Psoas muscle (tissue), 8 donors: Measurements from ENCODE around the gene ZRANB1. TPM values are rescaled to one million over a fixed set of nuclear protein-coding genes. Genes with fewer than 3 reads are reported as not detected.

Experiments
- ATAC-seq, 4 donors: fragments of 200-7000 bp; cut with Tn5 transposase; one replicate each; pipeline ENCODE4 v1.9.1; 2020; ENCODE audit warnings: moderate library complexity in 3 of 4, mild to moderate bottlenecking in 2 of 4
- DNase-seq, 2 donors: peaks; one replicate each; pipeline ENCODE4 v3.0.0-alpha.2; 2020
- H3K27ac ChIP-seq: fragments of 200-600 bp; one replicate; pipeline ENCODE4 v1.8.0; 2022
- H3K27me3 ChIP-seq, 3 donors: fragments of 200-600 bp in 1 of 3; one replicate each; pipeline versions ENCODE4 v1.6.1 to v1.8.0; 2013 to 2022; ENCODE audit warnings: low read length in 2 of 3, mild to moderate bottlenecking in 2 of 3, moderate library complexity in 1 of 3; ENCODE audit not compliant: insufficient read depth in 3 of 3
- H3K36me3 ChIP-seq, 2 donors: fragments of 200-600 bp in 1 of 2; one replicate each; pipeline versions ENCODE4 v1.6.1 to v1.8.0; 2013 to 2022; ENCODE audit warnings: low read depth in 1 of 2, mild to moderate bottlenecking in 1 of 2, moderate library complexity in 1 of 2; ENCODE audit not compliant: insufficient read depth in 1 of 2
- H3K4me1 ChIP-seq: fragments of 200-600 bp; one replicate; pipeline ENCODE4 v1.8.0; 2022
- H3K4me3 ChIP-seq: fragments of 200-600 bp; one replicate; pipeline ENCODE4 v1.8.0; 2022; ENCODE audit warnings: mild to moderate bottlenecking
- H3K9me3 ChIP-seq: fragments of 200-600 bp; one replicate; pipeline ENCODE4 v1.8.0; 2022
- WGBS, 3 donors: extraction: QIAGEN DNeasy Blood & Tissue Kit; methylation state at CpG; one replicate each; pipeline versions ENCODE4 v1.1.6 to v1.1.7; 2013; 5-methylcytosine and 5-hydroxymethylcytosine counted together
- intact Hi-C, 2 donors: fragments of 100-400 bp; cut with DNase I; formaldehyde crosslinking; loops; one replicate each; pipeline versions ENCODE4 v1.11.0 to v1.14.2; 2022
- polyA plus RNA-seq, 3 donors: library from polyadenylated mRNA; stranded (reverse); fragments of 200-250 nt; gene quantifications; one replicate each; pipeline ENCODE4 v1.2.3, GENCODE V29; 2013
- total RNA-seq, 4 donors: library from RNA; stranded (reverse); fragmentation: NEBNext Ultra II Directional in 2 of 4; extraction: Animal tissue kit (Norgen Biotek cat#: 25700) in 2 of 4; gene quantifications; one replicate each; pipeline versions ENCODE4 v1.2.1 to v1.2.4, GENCODE V29; 2021 to 2023
- TF ChIP-seq, protein P1 (sequence below): fragments of 200-600 bp; IDR thresholded peaks from one replicate; pipeline ENCODE4 v1.8.0; 2022; ENCODE audit warnings: antibody characterized with exemption
- donor health status: healthy with polysubstance abuse.
- donor health status: DM: no; HTN: no; CAD: no; lungs with moderate emphysema.
- donor health status: Bipolar disorder and iron deficiency.
- donor health status: healthy.
- donor health status: DM: yes; HTN: yes; CAD: no.
- donor health status: DM: no; HTN: no; CAD: no.
- donor health status: DM: no; HTN: no; CAD: no.
- donor health status: DM: yes; HTN: yes; CAD: no.

ZRANB1 gene
- total and polyA plus RNA-seq, 7 donors: 20.9 to 115 (median 57.3) TPM

DNA sequence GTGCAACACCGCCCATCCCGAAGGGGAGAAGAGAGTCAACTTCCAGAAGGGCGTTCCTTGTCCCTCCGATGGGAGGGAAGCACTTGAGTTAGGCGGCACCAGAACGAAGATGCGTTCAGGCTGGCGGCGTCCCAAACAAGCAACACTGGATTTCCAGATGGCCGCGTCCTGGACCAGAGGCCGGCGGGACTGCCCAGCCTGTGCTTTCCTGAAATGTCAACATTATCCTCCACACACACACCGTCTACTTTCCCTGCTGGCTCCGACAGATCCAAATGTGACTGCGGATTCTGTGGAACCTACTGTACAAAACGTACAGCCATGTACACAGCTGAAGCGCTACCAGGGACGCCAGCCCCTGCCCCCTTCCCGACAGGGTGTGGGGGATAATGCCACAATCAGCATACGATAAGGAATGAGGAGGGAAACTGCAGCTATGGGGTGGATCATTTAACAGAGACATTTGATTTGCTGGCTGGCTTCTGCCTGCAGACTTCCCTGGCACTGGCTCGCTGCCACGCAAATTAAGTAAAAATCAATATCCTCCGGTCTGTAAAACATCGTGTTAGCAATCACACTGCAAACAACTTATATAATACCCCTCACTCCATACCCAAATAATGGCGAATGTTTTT lies 82.1 kb downstream of the ZRANB1 start:
- Histone ChIP-seq H3K27me3 (no peaks in the 10 kb centered on the region), H3K36me3 (peaks cover 0 to 5% of the 10 kb centered on the region in 2 donors), H3K4me3 (peak overlapping the region; percentile 40), H3K27ac (peak overlapping the region; percentile 71), H3K4me1 (peaks cover 77% of the 10 kb centered on the region), H3K9me3 (no peaks in the 10 kb centered on the region)
- 11 to 17% (median 13%) methylated on average over 26 of the region's 26 CpGs for WGBS, 3 donors
- DNase-seq (peak; percentile 78 to 90), ATAC-seq (peak; percentile 16 to 67 (median 50))
- TF ChIP-seq, protein P1, sequence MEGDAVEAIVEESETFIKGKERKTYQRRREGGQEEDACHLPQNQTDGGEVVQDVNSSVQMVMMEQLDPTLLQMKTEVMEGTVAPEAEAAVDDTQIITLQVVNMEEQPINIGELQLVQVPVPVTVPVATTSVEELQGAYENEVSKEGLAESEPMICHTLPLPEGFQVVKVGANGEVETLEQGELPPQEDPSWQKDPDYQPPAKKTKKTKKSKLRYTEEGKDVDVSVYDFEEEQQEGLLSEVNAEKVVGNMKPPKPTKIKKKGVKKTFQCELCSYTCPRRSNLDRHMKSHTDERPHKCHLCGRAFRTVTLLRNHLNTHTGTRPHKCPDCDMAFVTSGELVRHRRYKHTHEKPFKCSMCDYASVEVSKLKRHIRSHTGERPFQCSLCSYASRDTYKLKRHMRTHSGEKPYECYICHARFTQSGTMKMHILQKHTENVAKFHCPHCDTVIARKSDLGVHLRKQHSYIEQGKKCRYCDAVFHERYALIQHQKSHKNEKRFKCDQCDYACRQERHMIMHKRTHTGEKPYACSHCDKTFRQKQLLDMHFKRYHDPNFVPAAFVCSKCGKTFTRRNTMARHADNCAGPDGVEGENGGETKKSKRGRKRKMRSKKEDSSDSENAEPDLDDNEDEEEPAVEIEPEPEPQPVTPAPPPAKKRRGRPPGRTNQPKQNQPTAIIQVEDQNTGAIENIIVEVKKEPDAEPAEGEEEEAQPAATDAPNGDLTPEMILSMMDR: no peak
- intact Hi-C loops: no loop called here

DNA sequence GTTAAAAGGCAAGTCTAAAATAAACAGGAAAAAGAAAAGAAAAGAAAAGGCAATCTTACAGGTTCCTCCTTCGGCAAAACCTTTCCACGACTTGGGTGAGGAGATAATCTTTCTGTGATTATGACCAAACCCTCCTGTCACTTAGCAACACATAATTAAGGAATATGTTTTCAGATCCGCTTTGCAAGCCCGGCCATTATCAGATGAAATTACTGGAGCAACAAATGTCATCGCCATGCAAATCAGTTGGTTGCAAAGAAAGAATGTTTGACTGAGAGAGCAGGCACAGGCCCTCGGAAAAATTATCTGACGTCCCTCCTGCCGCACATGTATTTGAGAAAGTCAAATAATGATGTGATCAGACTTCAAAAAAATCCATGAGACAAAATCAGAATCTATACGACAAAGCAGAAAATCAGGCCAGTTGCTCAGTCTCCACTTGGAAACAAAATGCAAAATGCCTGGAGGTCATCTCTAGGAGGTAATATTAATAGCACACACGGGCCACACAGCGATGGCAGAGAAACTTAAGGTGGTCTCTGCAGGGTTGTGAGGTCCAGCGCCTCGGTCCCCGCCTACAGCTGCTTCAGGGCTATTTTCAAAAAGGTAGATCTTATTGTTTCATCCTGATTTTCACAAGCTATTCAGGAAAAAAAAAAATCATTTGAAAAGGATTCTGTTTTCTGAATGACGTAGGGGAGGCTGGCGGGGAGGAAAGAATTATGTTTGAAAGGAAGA lies 82.7 kb downstream of the ZRANB1 start:
- ATAC-seq: no peak

DNA sequence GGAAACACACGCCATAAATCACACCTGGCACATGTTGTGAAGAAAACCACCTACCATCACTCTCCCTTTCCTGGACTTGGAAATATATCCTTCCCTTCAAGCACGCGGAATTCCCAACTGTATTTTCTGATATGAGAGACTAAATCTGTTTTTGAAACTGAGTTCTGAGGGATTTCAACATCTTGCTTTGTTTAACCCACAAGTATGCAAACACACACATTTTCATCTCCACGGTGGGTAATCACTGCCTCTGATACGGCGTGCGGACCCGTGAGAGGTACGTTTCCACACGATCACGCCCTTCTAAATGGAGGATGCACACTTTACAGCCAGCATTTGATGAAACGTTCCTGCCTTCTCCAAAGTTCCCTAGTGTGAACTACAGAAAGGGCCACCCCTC lies 83.4 kb downstream of the ZRANB1 start:
- Histone ChIP-seq H3K36me3 (peaks cover 0 to 5% of the 10 kb centered on the region in 2 donors), H3K4me3 (no peak overlapping the region), H3K27me3 (no peaks in the 10 kb centered on the region), H3K4me1 (peaks cover 81% of the 10 kb centered on the region), H3K9me3 (no peaks in the 10 kb centered on the region), H3K27ac (peak overlapping the region; percentile 71)
- ATAC-seq (no peak), DNase-seq (no peak)
- WGBS, 3 donors: 60 to 64% (median 61%) methylated on average over 12 of the region's 12 CpGs
- TF ChIP-seq, protein P1: no peak
- intact Hi-C loops: no loop called here

More for the DNA sequence above, 82.7 kb downstream of the ZRANB1 start:
- Histone ChIP-seq H3K4me1 (peaks cover 79% of the 10 kb centered on the region), H3K4me3 (no peak overlapping the region), H3K9me3 (no peaks in the 10 kb centered on the region), H3K36me3 (peaks cover 0 to 5% of the 10 kb centered on the region in 2 donors), H3K27me3 (no peaks in the 10 kb centered on the region), H3K27ac (peak overlapping the region; percentile 71)
- WGBS, 3 donors: 35 to 41% (median 36%) methylated on average over 16 of the region's 16 CpGs
- peak in 1 of 2 donors; percentile 17 for DNase-seq
- TF ChIP-seq, protein P1: no peak
- intact Hi-C loops: no loop called here

DNA sequence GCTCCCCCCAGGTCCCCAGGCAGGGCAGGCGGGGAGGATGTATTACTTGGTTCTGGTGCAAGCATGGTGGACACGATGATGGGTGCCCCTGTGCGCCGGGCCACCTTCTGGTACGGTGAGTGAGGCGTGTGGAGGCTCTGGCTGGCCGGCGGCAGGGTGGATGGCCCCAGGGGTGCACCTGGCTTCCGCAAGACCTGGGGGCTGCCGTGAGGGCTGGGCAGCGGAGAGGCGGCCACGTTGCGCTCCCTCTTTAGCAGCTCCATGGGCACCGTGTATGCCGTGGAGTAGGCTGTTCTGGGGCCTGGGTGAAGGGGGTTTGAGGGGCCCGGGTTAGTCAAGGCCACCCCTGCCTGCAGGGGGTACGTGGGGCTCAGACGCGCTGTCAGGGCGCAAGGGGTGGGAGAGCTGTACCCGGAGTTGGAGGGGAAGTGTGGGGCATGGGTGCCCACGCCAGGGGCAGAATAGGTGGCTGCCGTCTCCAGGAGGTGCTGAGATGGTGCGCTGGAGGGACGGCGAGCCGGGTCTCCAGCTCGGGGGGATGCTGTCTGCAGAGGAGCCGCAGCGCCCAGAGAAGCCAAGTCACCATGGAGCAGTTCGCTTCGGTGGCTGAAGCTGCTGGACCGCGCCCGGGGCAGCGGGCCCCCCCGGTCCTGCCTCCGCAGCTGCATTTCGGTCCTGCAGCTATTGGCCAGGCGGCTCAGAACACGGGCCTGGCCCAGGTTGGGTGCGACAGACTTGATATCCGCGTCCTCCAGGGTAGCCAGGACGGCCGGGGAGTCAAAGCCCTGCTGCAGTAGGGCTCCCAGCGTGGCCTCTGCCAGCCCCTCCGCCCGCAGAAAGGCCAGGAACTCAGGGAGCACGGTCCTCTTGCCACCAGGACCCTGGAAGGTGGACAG lies 84.4 kb downstream of the ZRANB1 start:
- Histone ChIP-seq H3K36me3 (peaks cover 0 to 5% of the 10 kb centered on the region in 2 donors), H3K4me1 (peaks cover 79% of the 10 kb centered on the region), H3K27ac (peak overlapping the region; percentile 71), H3K9me3 (no peaks in the 10 kb centered on the region), H3K27me3 (no peaks in the 10 kb centered on the region), H3K4me3 (no peak overlapping the region)
- 93 to 96% (median 95%) methylated on average over 50 to 51 of the region's 51 CpGs for WGBS, 3 donors
- DNase-seq: peak in 1 of 2 donors; percentile 51
- intact Hi-C loops: no loop called here
- no peak for ATAC-seq
- TF ChIP-seq, protein P1: no peak
